Activated CD4-positive, alpha-beta memory T cell treated with anti-CD3 and anti-CD28 coated beads, Interleukin-2, amount 10 ng/mL, durations not matched to agents 7 days and 5 days (primary cell): Measurements from ENCODE around the gene APPBP2. TPM values are rescaled to one million over a fixed set of nuclear protein-coding genes. Genes with fewer than 3 reads are reported as not detected.

Experiments used
- CTCF ChIA-PET: fragments of 350-600 bp; sonication (Branson Sonifier 250); formaldehyde crosslinking; loops from one replicate; lab custom pipeline; 2021; ENCODE audit warnings: antibody characterized with exemption, inconsistent platforms; lab: Charles Lee
- POLR2A ChIA-PET: fragments of 350-600 bp; sonication (Branson Sonifier 250); formaldehyde crosslinking; loops from one replicate; lab custom pipeline; 2021; ENCODE audit warnings: antibody characterized with exemption; lab: Charles Lee
- DNase-seq: peaks from one replicate; pipeline ENCODE4 v3.0.0-alpha.2; 2020
- H3K27ac Mint-ChIP-seq: one replicate; pipeline ENCODE4 v1.8.0; 2021; ENCODE audit warnings: mild to moderate bottlenecking, mixed read lengths
- H3K27me3 Mint-ChIP-seq: one replicate; pipeline ENCODE4 v1.8.0; 2021; ENCODE audit warnings: mixed read lengths
- H3K36me3 Mint-ChIP-seq: one replicate; pipeline ENCODE4 v1.8.0; 2021; ENCODE audit warnings: low read depth, mixed read lengths
- H3K4me1 Mint-ChIP-seq: one replicate; pipeline ENCODE4 v1.8.0; 2021; ENCODE audit warnings: mixed read lengths
- H3K4me3 Mint-ChIP-seq: one replicate; pipeline ENCODE4 v1.8.0; 2021; ENCODE audit warnings: mild to moderate bottlenecking, mixed read lengths
- H3K9me3 Mint-ChIP-seq: one replicate; pipeline ENCODE4 v1.8.0; 2021; ENCODE audit warnings: mixed read lengths
- total RNA-seq, 2 experiments: library from RNA; stranded (reverse); gene quantifications; one replicate each; pipeline ENCODE4 v1.2.3, GENCODE V29; 2021

The APPBP2 gene
- total RNA-seq, 2 experiments from 2014 or later: 34.9 to 36.0 TPM

GRCh38 chr17:60393840-60394723, 132.0 kb downstream of the APPBP2 start:
- ChIA-PET CTCF (no interaction called here), POLR2A (no interaction called here)
- peak overlapping the region; percentile 44 for H3K27ac Mint-ChIP-seq
- peaks cover 49% of the 10 kb centered on the region for H3K4me1 Mint-ChIP-seq
- no peak for DNase-seq
- H3K36me3 Mint-ChIP-seq: no peaks in the 10 kb centered on the region
- H3K9me3 Mint-ChIP-seq: no peaks in the 10 kb centered on the region
- no peaks in the 10 kb centered on the region for H3K27me3 Mint-ChIP-seq
- H3K4me3 Mint-ChIP-seq: no peak overlapping the region

Other genes with a start within 250 kb of the APPBP2 start
- gene USP32, start 134.1 kb downstream of the APPBP2 start, total RNA-seq: 10 to 100 TPM; 35.8 to 40.1 TPM
- not detected for gene CHCT1, start 103.8 kb downstream of the APPBP2 start, total RNA-seq
- 10 to 100 TPM; 17.8 to 18.8 TPM for gene PPM1D, start 74.0 kb upstream of the APPBP2 start, total RNA-seq
- 10 to 100 TPM; 16.2 to 19.8 TPM for gene BCAS3, start 151.6 kb upstream of the APPBP2 start, total RNA-seq